ENCODE results near the gene UROD. TPM values are rescaled to one million over a fixed set of nuclear protein-coding genes. Genes with fewer than 3 reads are reported as not detected.

UROD gene
- total and polyA plus RNA-seq, 2 experiments from 2014 or later, result 82.4 to 108 TPM

- Histone ChIP-seq H4K20me1 (replicated peaks; ENCODE audit: insufficient read depth) (no peaks in the 10 kb centered on the region; the same call in 1 of the 2 replicates), H3K27ac (ENCODE audit: low read depth) (no peak overlapping the region), H3F3A (replicated peaks; ENCODE audit: low read depth) (no peaks in the 10 kb centered on the region), H3K27me3 (ENCODE audit: insufficient read depth) (no peaks in the 10 kb centered on the region), H2AFZ (no peak overlapping the region), H3K4me3 (no peak overlapping the region), H3K79me2 (replicated peaks; ENCODE audit: insufficient read depth) (no peaks in the 10 kb centered on the region; the same call in 1 of the 2 replicates), H3K4me2 (no peak overlapping the region), H3K9me2 (ENCODE audit: insufficient read depth) (no peaks in the 10 kb centered on the region), H3K4me1 (ENCODE audit: insufficient read depth) (peaks cover 6% of the 10 kb centered on the region), H3K36me3 (ENCODE audit: insufficient read depth) (no peaks in the 10 kb centered on the region)
- Mint-ChIP-seq H3K4me1 (peaks cover 15% of the 10 kb centered on the region), H3K27ac (no peak overlapping the region), H3K27me3 (ENCODE audit: insufficient read depth, low read depth, poor library complexity) (peaks cover 6% of the 10 kb centered on the region), H3K9me3 (no peaks in the 10 kb centered on the region), H3K36me3 (ENCODE audit: low read depth) (peaks cover 27% of the 10 kb centered on the region), H3K4me3 (no peak overlapping the region)
- TF ChIP-seq POLR2AphosphoS5 (IDR thresholded peaks at IDR 0.05; ENCODE audit: low read depth) (no peak), NANOG (IDR thresholded peaks at IDR 0.05; ENCODE audit: borderline replicate concordance) (no peak), REST (IDR thresholded peaks at IDR 0.05; ENCODE audit: unreplicated experiment) (no peak), CREB1 (CRISPR knock-in tag; IDR thresholded peaks at IDR 0.05; ENCODE audit: low read depth) (no peak), ZNF114 (CRISPR knock-in tag; IDR thresholded peaks at IDR 0.05) (no peak), STAT1 (IDR thresholded peaks at IDR 0.05; ENCODE audit: unreplicated experiment) (no peak), ZNF331 (CRISPR knock-in tag; IDR thresholded peaks at IDR 0.05; ENCODE audit: low read depth) (no peak), JUNB (IDR thresholded peaks at IDR 0.05; ENCODE audit: unreplicated experiment) (no peak), ETS1 (IDR thresholded peaks at IDR 0.05) (no peak), EZH2 (IDR thresholded peaks at IDR 0.05; ENCODE audit: low read depth, unreplicated experiment) (no peak), CTCF (conservative IDR thresholded peaks at IDR 0.05; ENCODE audit: low read depth in 2 of 2) (no peak), EZH2phosphoT487 (IDR thresholded peaks at IDR 0.05; ENCODE audit: unreplicated experiment) (no peak), ZNF462 (CRISPR knock-in tag; IDR thresholded peaks at IDR 0.05) (no peak)
- DNase-seq (ENCODE audit: low spot score), result no peak
- ATAC-seq, result no peak
These were observed 4.7 kb upstream of the UROD start for GRCh38 chr1:45007311-45007710.

All from GM23338 (cell line).